ENCODE results near the gene ANKMY1. TPM values are rescaled to one million over a fixed set of nuclear protein-coding genes. Genes with fewer than 3 reads are reported as not detected.

The ANKMY1 gene
- polyA plus RNA-seq, 1 experiment, result 6.8 TPM

DNA sequence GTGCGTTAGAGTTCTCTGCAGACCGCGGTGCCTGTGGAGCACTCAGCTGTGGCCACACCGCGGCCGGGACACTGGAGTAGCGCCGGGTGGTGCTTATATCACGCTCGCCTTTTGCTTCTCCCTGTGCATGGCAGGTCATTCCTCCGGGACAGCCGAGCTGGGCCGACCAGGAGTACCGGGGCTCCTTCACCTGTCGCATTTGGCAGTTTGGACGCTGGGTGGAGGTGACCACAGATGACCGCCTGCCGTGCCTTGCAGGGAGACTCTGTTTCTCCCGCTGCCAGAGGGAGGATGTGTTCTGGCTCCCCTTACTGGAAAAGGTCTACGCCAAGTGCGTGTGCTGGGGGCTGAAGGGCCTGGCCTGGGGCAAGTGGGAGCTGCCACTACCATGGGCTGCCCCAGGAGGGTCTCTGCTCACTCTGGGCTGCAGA, 32.9 kb upstream of the ANKMY1 start:
- CTCF ChIA-PET, result interaction anchor here (1.4 kb wide), 1 partner anchor 26 kb away, joined by 4 read pairs; no protein-coding TSS in a partner anchor

DNA sequence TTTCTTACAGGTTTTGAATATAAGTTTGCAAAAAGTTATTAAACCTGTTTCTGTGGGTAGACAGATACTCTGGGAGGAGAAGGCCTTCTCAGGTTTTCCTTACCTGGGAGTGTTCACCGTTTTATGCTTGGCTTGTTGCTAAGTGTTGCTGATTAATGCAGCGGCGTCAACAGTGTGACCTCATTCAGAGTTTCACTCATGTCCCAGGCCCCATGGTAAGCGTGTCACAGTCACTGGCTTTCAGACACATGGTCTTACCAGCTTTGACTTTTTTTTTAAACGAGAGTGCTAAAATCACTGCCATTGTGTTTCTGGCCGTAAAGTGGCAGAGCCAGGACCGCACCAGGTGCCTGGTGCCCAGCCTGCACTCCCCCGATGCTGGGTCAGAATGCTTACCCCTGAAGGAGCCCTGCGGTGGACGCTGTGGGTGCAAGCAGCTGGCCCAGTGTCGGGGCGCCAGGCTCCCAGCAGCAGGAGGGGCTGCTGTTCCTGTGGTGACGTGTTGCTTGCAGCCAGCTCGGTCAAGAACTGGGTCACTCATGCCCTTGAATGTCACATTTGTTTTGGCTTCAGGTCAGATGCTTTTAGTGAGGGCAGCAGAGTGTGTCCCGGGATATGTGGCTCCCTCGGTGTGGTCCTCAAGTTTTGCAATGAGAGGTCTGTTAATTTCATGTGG, 32.2 kb upstream of the ANKMY1 start:
- TF ChIP-seq, protein P1, sequence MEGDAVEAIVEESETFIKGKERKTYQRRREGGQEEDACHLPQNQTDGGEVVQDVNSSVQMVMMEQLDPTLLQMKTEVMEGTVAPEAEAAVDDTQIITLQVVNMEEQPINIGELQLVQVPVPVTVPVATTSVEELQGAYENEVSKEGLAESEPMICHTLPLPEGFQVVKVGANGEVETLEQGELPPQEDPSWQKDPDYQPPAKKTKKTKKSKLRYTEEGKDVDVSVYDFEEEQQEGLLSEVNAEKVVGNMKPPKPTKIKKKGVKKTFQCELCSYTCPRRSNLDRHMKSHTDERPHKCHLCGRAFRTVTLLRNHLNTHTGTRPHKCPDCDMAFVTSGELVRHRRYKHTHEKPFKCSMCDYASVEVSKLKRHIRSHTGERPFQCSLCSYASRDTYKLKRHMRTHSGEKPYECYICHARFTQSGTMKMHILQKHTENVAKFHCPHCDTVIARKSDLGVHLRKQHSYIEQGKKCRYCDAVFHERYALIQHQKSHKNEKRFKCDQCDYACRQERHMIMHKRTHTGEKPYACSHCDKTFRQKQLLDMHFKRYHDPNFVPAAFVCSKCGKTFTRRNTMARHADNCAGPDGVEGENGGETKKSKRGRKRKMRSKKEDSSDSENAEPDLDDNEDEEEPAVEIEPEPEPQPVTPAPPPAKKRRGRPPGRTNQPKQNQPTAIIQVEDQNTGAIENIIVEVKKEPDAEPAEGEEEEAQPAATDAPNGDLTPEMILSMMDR (IDR thresholded peaks at IDR 0.05; ENCODE audit: insufficient read depth, low read depth, low read length), result no peak
- H3K27me3 ChIP-seq (ENCODE audit: control insufficient read depth, insufficient read depth, low read length), result no peaks in the 10 kb centered on the region
- POLR2A ChIA-PET, result no interaction called here
- H3K4me3 ChIP-seq (ENCODE audit: low read depth, low read length), result no peak overlapping the region
- no peak for DNase-seq (ENCODE audit: low read depth)
- peaks cover 13% of the 10 kb centered on the region for H3K36me3 ChIP-seq (ENCODE audit: control insufficient read depth, insufficient read depth, low read length)
- CTCF ChIA-PET, result no interaction called here

More for the DNA sequence above, 32.9 kb upstream of the ANKMY1 start:
- H3K4me3 ChIP-seq (ENCODE audit: low read depth, low read length), result no peak overlapping the region
- peaks cover 16% of the 10 kb centered on the region for H3K36me3 ChIP-seq (ENCODE audit: control insufficient read depth, insufficient read depth, low read length)
- TF ChIP-seq, protein P1 (IDR thresholded peaks at IDR 0.05; ENCODE audit: insufficient read depth, low read depth, low read length), result no peak
- POLR2A ChIA-PET, result no interaction called here
- H3K27me3 ChIP-seq (ENCODE audit: control insufficient read depth, insufficient read depth, low read length), result no peaks in the 10 kb centered on the region
- no peak for DNase-seq (ENCODE audit: low read depth)

DNA sequence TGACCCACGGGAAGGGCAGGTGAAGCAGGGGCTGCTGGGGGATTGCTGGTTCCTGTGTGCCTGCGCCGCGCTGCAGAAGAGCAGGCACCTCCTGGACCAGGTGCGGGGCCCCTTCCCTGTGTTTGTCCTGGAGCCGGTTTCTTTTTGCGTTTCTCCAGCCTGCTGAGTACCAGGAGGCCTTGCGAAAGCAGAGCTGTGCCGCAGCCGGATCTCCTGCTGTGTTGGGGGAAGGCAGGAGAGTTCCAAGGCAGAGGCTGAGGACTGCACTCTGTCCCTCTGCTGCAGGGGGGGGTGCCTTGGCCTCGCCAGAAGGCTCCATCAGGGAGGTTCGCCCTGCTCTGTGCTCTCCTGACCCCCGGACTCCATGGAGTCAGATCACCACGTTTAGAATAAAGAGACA, 31.6 kb upstream of the ANKMY1 start:
- peaks cover 13% of the 10 kb centered on the region for H3K36me3 ChIP-seq (ENCODE audit: control insufficient read depth, insufficient read depth, low read length)

DNA sequence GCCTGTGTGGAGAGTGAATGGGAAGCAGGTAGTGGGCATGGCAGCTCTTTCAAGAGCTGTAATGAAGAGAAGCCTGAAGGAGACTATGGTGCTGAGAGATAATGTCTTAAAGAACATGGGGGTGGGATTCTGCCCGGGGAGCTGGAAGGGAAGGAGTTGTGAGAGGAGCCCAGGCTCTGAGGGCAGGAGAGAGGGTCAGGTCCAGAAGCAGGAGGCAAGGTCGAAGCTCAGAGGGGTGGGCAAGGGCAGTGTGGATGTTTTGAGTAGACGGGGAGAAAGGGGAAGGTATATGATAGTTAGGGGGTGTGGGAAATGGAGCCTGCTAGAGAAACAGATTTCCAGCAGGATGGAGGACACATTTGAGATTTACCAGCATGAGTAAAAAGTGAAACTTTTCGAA, 30.9 kb upstream of the ANKMY1 start:
- CTCF ChIA-PET, result interaction anchor here (0.6 to 4.5 kb wide), 2 partner anchors 22 to 56 kb away, joined by 3 to 34 read pairs; no protein-coding TSS in a partner anchor
- no peak for DNase-seq (ENCODE audit: low read depth)
- POLR2A ChIA-PET, result no interaction called here

More for the DNA sequence above, 31.6 kb upstream of the ANKMY1 start:
- DNase-seq (ENCODE audit: low read depth), result no peak
- H3K27me3 ChIP-seq (ENCODE audit: control insufficient read depth, insufficient read depth, low read length), result no peaks in the 10 kb centered on the region
- no peak overlapping the region for H3K4me3 ChIP-seq (ENCODE audit: low read depth, low read length)
- POLR2A ChIA-PET, result no interaction called here
- CTCF ChIA-PET, result no interaction called here
- TF ChIP-seq, protein P1 (IDR thresholded peaks at IDR 0.05; ENCODE audit: insufficient read depth, low read depth, low read length), result no peak

DNA sequence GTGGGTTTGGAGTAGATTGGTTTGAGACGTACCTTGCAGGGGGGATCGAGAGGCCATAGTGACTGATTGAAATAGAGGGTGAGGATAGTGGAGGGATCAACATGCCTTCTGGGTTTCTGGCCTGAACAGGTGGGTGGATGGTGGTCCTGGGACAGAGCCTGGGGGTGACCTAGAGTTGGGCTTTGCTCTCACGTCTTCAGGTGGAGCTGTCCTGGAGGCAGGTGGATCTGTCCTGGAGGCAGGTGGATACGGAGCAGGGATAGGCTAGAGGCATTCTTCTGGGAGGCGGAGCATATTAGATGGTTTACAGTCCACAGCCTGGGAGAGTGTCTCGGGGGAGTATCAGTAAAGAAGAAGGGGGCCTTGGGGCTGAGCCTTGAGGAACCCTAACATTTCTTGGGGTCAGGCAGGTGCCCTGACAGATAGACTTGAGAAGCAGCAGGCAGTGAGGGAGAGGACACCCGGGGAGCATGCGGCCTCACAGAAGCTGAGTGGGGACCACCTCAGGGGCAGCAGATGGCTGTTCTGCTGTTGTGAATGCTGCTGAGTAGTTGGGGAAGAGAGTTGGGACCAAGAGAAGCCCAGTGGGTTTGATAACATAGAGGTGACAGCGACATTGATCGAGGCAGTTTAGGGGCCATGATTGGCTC, 30.3 kb upstream of the ANKMY1 start:
- DNase-seq (ENCODE audit: low read depth), result no peak
- ChIA-PET CTCF (interaction anchor here (0.6 to 4.5 kb wide), 2 partner anchors 22 to 57 kb away, joined by 3 to 34 read pairs; no protein-coding TSS in a partner anchor), POLR2A (no interaction called here)
- peaks cover 8% of the 10 kb centered on the region for H3K36me3 ChIP-seq (ENCODE audit: control insufficient read depth, insufficient read depth, low read length)
- no peaks in the 10 kb centered on the region for H3K27me3 ChIP-seq (ENCODE audit: control insufficient read depth, insufficient read depth, low read length)
- no peak overlapping the region for H3K4me3 ChIP-seq (ENCODE audit: low read depth, low read length)
- TF ChIP-seq, protein P1 (IDR thresholded peaks at IDR 0.05; ENCODE audit: insufficient read depth, low read depth, low read length), result no peak

More for the DNA sequence above, 30.9 kb upstream of the ANKMY1 start:
- Histone ChIP-seq H3K27me3 (ENCODE audit: control insufficient read depth, insufficient read depth, low read length) (no peaks in the 10 kb centered on the region), H3K4me3 (ENCODE audit: low read depth, low read length) (no peak overlapping the region), H3K36me3 (ENCODE audit: control insufficient read depth, insufficient read depth, low read length) (peaks cover 13% of the 10 kb centered on the region)
- TF ChIP-seq, protein P1 (IDR thresholded peaks at IDR 0.05; ENCODE audit: insufficient read depth, low read depth, low read length), result no peak

Data from BJ (cell line).